Measurements from ENCODE around the gene GRID1. TPM values are rescaled to one million over a fixed set of nuclear protein-coding genes. Genes with fewer than 3 reads are reported as not detected.

Gene GRID1
- total RNA-seq, 2 donors from 2014 or later: 0.27 to 0.85 TPM

- peak overlapping the region; percentile 31 for H3K4me3 ChIP-seq
- no peak for DNase-seq (ENCODE audit: low spot score)
- peak; percentile 78 for ATAC-seq (ENCODE audit: insufficient number of reproducible peaks, low FRiP score, low read depth)
- H3K36me3 ChIP-seq: no peaks in the 10 kb centered on the region
- H3K9me3 ChIP-seq: no peaks in the 10 kb centered on the region
- H3K27me3 ChIP-seq (replicated peaks; ENCODE audit: insufficient read depth): no peaks in the 10 kb centered on the region
- peak overlapping the region; percentile 74 to 86 for H3K27ac ChIP-seq
- H3K4me1 ChIP-seq (ENCODE audit: control insufficient read depth in 1 of 2, low read depth in 2 of 2): peaks cover 20 to 39% of the 10 kb centered on the region in 2 donors
- TF ChIP-seq CTCF (IDR thresholded peaks at IDR 0.05): no peak
These were observed 44.8 kb upstream of the GRID1 start for GRCh38 chr10:86411281-86411841.

- no peak for TF ChIP-seq CTCF (IDR thresholded peaks at IDR 0.05)
- H3K4me3 ChIP-seq: no peak overlapping the region
- no peaks in the 10 kb centered on the region for H3K9me3 ChIP-seq
- peak overlapping the region; percentile 74 to 86 for H3K27ac ChIP-seq
- H3K27me3 ChIP-seq (replicated peaks; ENCODE audit: insufficient read depth): no peaks in the 10 kb centered on the region
- no peaks in the 10 kb centered on the region for H3K36me3 ChIP-seq
- DNase-seq (ENCODE audit: low spot score) (no peak), ATAC-seq (ENCODE audit: insufficient number of reproducible peaks, low FRiP score, low read depth) (peak; percentile 78)
- peaks cover 20 to 39% of the 10 kb centered on the region in 2 donors for H3K4me1 ChIP-seq (ENCODE audit: control insufficient read depth in 1 of 2, low read depth in 2 of 2)
These were observed 44.0 kb upstream of the GRID1 start for GRCh38 chr10:86410542-86411124.

- H3K9me3 ChIP-seq: no peaks in the 10 kb centered on the region
These were observed 42.6 kb upstream of the GRID1 start for GRCh38 chr10:86409183-86409582.

GRCh38 chr10:86403183-86403797 lies 36.7 kb upstream of the GRID1 start:
- no peak for DNase-seq (ENCODE audit: low spot score)
- Histone ChIP-seq H3K27ac (peak overlapping the region in 1 of 2 donors; percentile 89), H3K4me3 (no peak overlapping the region), H3K4me1 (ENCODE audit: control insufficient read depth in 1 of 2, low read depth in 2 of 2) (peaks cover 17 to 25% of the 10 kb centered on the region in 2 donors), H3K27me3 (replicated peaks; ENCODE audit: insufficient read depth) (no peaks in the 10 kb centered on the region), H3K36me3 (no peaks in the 10 kb centered on the region), H3K9me3 (no peaks in the 10 kb centered on the region)
- ATAC-seq (ENCODE audit: insufficient number of reproducible peaks, low FRiP score, low read depth): no peak
- no peak for TF ChIP-seq CTCF (IDR thresholded peaks at IDR 0.05)

More at GRCh38 chr10:86409183-86409582, 42.6 kb upstream of the GRID1 start:
- no peaks in the 10 kb centered on the region for H3K36me3 ChIP-seq
- no peak for TF ChIP-seq CTCF (IDR thresholded peaks at IDR 0.05)
- H3K4me1 ChIP-seq (ENCODE audit: control insufficient read depth in 1 of 2, low read depth in 2 of 2): peaks cover 20 to 39% of the 10 kb centered on the region in 2 donors
- DNase-seq (ENCODE audit: low spot score) (no peak), ATAC-seq (ENCODE audit: insufficient number of reproducible peaks, low FRiP score, low read depth) (no peak)
- no peaks in the 10 kb centered on the region for H3K27me3 ChIP-seq (replicated peaks; ENCODE audit: insufficient read depth)
- no peak overlapping the region for H3K4me3 ChIP-seq
- H3K27ac ChIP-seq: no peak overlapping the region

GRCh38 chr10:86402283-86402941 lies 35.8 kb upstream of the GRID1 start:
- TF ChIP-seq CTCF (IDR thresholded peaks at IDR 0.05): no peak
- H3K36me3 ChIP-seq: no peaks in the 10 kb centered on the region
- no peaks in the 10 kb centered on the region for H3K9me3 ChIP-seq
- no peak for DNase-seq (ENCODE audit: low spot score)
- no peaks in the 10 kb centered on the region for H3K27me3 ChIP-seq (replicated peaks; ENCODE audit: insufficient read depth)
- peak overlapping the region; percentile 89 for H3K4me3 ChIP-seq
- H3K4me1 ChIP-seq (ENCODE audit: control insufficient read depth in 1 of 2, low read depth in 2 of 2): peaks cover 17 to 25% of the 10 kb centered on the region in 2 donors
- ATAC-seq (ENCODE audit: insufficient number of reproducible peaks, low FRiP score, low read depth): no peak
- H3K27ac ChIP-seq: peak overlapping the region; percentile 88 to 89
